ENCODE results near the gene PSME1. TPM values are rescaled to one million over a fixed set of nuclear protein-coding genes. Genes with fewer than 3 reads are reported as not detected.

Gene PSME1
- total and polyA plus RNA-seq, 2 of the 13 experiments (the other 11 are each of a cell fraction or from before 2014, with no cell fraction given): 159 to 608 TPM

- TF ChIP-seq HNF1A (IDR thresholded peaks at IDR 0.05; ENCODE audit: low read depth) (no peak), HNF1A (CRISPR knock-in tag; IDR thresholded peaks at IDR 0.05; ENCODE audit: borderline replicate concordance) (0 out of 2 replicates have a peak, but pooled peaks have one; percentile 32), CBX5 (CRISPR knock-in tag; IDR thresholded peaks at IDR 0.05; ENCODE audit: borderline replicate concordance) (peak; percentile 82), ZNF317 (CRISPR knock-in tag; IDR thresholded peaks at IDR 0.05) (no peak), RXRA (CRISPR knock-in tag; IDR thresholded peaks at IDR 0.05) (0 out of 2 replicates have a peak, but pooled peaks have one; percentile 40), POLR2AphosphoS5 (IDR thresholded peaks at IDR 0.05; ENCODE audit: low read depth, low read length) (peak; percentile 22), ZBTB26 (CRISPR knock-in tag; IDR thresholded peaks at IDR 0.05; ENCODE audit: borderline replicate concordance) (no peak), NAIF1 (CRISPR knock-in tag; IDR thresholded peaks at IDR 0.05; ENCODE audit: borderline replicate concordance) (no peak), CCAR2 (optimal IDR thresholded peaks at IDR 0.05; ENCODE audit: low read depth, low read length) (no peak), MIER2 (CRISPR knock-in tag; IDR thresholded peaks at IDR 0.05) (no peak), KDM5B (CRISPR knock-in tag; IDR thresholded peaks at IDR 0.05; ENCODE audit: borderline replicate concordance) (peak; percentile 62; the same call in 1 of the 2 replicates), ZNF703 (CRISPR knock-in tag; IDR thresholded peaks at IDR 0.05; ENCODE audit: borderline replicate concordance) (no peak), FOXJ3 (CRISPR knock-in tag; IDR thresholded peaks at IDR 0.05; ENCODE audit: borderline replicate concordance) (no peak), FOXO1 (CRISPR knock-in tag; IDR thresholded peaks at IDR 0.05) (0 out of 2 replicates have a peak, but pooled peaks have one; percentile 17), ZNF784 (CRISPR knock-in tag; IDR thresholded peaks at IDR 0.05; ENCODE audit: borderline replicate concordance) (0 out of 2 replicates have a peak, but pooled peaks have one; percentile 73), ZNF430 (CRISPR knock-in tag; IDR thresholded peaks at IDR 0.05) (no peak), TAF1 (CRISPR knock-in tag; IDR thresholded peaks at IDR 0.05) (no peak), ZNF839 (CRISPR knock-in tag; IDR thresholded peaks at IDR 0.05; ENCODE audit: borderline replicate concordance) (0 out of 2 replicates have a peak, but pooled peaks have one; percentile 44), FIP1L1 (IDR thresholded peaks at IDR 0.05; ENCODE audit: borderline replicate concordance, insufficient read depth, low read depth, low read length) (no peak), HNRNPH1 (optimal IDR thresholded peaks at IDR 0.05; ENCODE audit: low read depth, low read length) (peak; percentile 30), RBM22 (optimal IDR thresholded peaks at IDR 0.05; ENCODE audit: low read length) (peak; percentile 80), HIVEP1 (CRISPR knock-in tag; IDR thresholded peaks at IDR 0.05) (0 out of 2 replicates have a peak, but pooled peaks have one; percentile 52), ARHGAP35 (CRISPR knock-in tag; IDR thresholded peaks at IDR 0.05; ENCODE audit: borderline replicate concordance) (no peak), ZNF124 (CRISPR knock-in tag; IDR thresholded peaks at IDR 0.05) (no peak), AGO2 (optimal IDR thresholded peaks at IDR 0.05; ENCODE audit: low read depth, low read length) (peak; percentile 42)
Observed at GRCh38 chr14:24139272-24139934, 3.4 kb downstream of the PSME1 start (continued).

All from HepG2 (cell line).